IPS DF 6.9 (cell line): ENCODE data around the gene MFSD6L.

Source experiments
- DNase-seq: peaks from one replicate; pipeline ENCODE4 v3.0.0-alpha.2; 2013; ENCODE audit warnings: low read depth, low spot score
- H3K27ac ChIP-seq: one replicate; pipeline ENCODE4 v1.5.1; 2013; ENCODE audit warnings: low read length, control low read depth
- H3K27me3 ChIP-seq: 2 replicates; pipeline ENCODE4 v1.6.1; 2013; ENCODE audit warnings: mild to moderate bottlenecking, low read length; ENCODE audit not compliant: control insufficient read depth, insufficient read depth
- H3K36me3 ChIP-seq: 2 replicates; pipeline ENCODE4 v1.6.1; 2013; ENCODE audit warnings: low read length; ENCODE audit not compliant: control insufficient read depth, insufficient read depth
- H3K4me1 ChIP-seq: 2 replicates; pipeline ENCODE4 v1.6.1; 2013; ENCODE audit warnings: low read length; ENCODE audit not compliant: control insufficient read depth, insufficient read depth
- H3K4me3 ChIP-seq: 2 replicates; pipeline ENCODE4 v1.5.1; 2013; ENCODE audit warnings: mild to moderate bottlenecking, low read length
- H3K9me3 ChIP-seq: 2 replicates; pipeline ENCODE4 v1.6.1; 2013; ENCODE audit warnings: low read length, inconsistent platforms; ENCODE audit not compliant: control insufficient read depth, insufficient read depth
- WGBS: extraction: QIAGEN DNeasy Blood & Tissue Kit; methylation state at CpG from one replicate; pipeline ENCODE4 v1.1.7; 2013; ENCODE audit warnings: mixed read lengths, missing lambda C conversion rate; ENCODE audit not compliant: insufficient read length, insufficient coverage; 5-methylcytosine and 5-hydroxymethylcytosine counted together

The MFSD6L gene

GRCh38 chr17:8836821-8837562 is 37.8 kb upstream of the MFSD6L start:
- H3K9me3 ChIP-seq = no peaks in the 10 kb centered on the region
- no CpG with 5 or more reads among the region's 15 CpGs for WGBS
- H3K36me3 ChIP-seq = no peaks in the 10 kb centered on the region
- DNase-seq = no peak
- H3K27ac ChIP-seq = no peak overlapping the region
- H3K27me3 ChIP-seq = no peaks in the 10 kb centered on the region
- H3K4me3 ChIP-seq = no peak overlapping the region; the same call in 1 of the 2 replicates
- H3K4me1 ChIP-seq = 0 out of 2 replicates have a peak, but pooled peaks cover 1% of the 10 kb centered on the region

DNA sequence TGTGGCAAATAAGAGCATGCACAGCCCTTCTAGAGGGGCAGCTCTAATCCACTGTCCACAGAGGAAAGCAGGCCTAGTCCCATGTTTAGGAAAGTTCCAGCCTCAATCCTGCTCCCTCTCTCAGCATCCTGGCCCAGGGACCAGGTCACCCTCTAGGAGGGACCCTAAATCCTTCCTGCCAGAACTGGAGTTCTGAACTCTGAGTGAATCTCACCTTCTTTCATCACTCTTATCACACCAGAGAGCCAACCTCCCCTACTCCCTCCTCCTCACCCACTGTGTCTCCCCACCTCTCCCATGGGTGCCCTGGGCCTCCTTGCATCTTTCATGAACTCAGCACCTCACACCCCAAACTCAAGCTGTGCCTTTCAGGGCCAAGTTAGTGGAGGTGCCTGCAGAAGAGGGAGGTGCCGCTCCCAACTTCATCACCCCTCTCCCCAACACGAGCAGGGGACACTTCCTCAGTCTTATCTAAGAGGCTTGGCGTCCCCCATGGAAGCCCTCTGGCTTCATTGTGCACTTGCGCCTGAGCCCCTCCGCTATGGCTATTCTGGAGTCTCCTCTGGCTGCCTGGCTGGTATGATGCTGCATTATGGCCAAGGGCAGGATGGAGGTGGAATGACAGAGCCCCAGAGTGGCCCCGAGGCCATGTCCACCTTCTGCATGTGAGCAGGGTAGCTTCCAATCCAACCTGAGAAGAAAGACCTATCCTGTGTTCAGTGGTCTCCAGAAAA is 36.6 kb upstream of the MFSD6L start:
- H3K36me3 ChIP-seq = no peaks in the 10 kb centered on the region
- H3K9me3 ChIP-seq = no peaks in the 10 kb centered on the region
- H3K4me1 ChIP-seq = 0 out of 2 replicates have a peak, but pooled peaks cover 1% of the 10 kb centered on the region
- H3K4me3 ChIP-seq = no peak overlapping the region
- no CpG with 5 or more reads among the region's 6 CpGs for WGBS
- no peak overlapping the region for H3K27ac ChIP-seq
- H3K27me3 ChIP-seq = no peaks in the 10 kb centered on the region
- DNase-seq = no peak

GRCh38 chr17:8835106-8835505 is 35.9 kb upstream of the MFSD6L start:
- WGBS = no CpG with 5 or more reads among the region's 14 CpGs
- H3K27ac ChIP-seq = no peak overlapping the region

DNA sequence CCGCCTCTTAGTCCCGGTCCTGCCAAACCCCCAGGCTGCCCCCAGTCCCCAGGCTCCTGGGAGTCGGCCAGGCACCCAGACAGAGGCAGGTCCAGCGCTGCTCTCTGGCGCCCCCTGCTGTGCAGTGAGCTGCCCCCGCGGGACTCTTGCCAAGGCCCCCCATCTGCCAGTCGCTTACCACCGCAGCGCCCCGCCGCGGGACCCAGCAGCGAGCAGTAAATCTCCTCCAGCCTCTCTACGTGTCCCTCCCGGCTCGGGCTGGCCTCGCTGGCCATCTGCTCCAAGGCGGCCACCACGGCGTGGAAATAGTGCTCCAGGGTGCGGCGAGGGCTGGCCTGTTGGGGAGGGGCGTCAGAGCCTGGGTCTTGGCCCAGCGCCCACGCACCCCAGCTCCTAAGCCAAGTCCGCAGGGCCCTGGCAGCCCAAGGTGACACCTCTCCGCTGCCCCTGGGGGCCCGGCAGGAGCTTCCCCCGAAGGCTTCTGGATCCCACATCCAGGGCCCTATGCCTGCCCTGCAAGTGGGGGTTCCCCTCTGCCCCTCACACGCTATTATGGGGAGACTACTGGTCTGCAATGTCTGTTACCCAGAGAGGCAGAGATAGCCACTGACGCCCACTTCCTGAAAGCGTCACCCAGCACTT is 33.7 kb upstream of the MFSD6L start:
- Histone ChIP-seq H3K4me1 (0 out of 2 replicates have a peak, but pooled peaks cover 1% of the 10 kb centered on the region), H3K9me3 (no peaks in the 10 kb centered on the region), H3K27ac (no peak overlapping the region), H3K36me3 (no peaks in the 10 kb centered on the region), H3K4me3 (no peak overlapping the region), H3K27me3 (no peaks in the 10 kb centered on the region)
- peak; percentile 50 for DNase-seq
- WGBS = no CpG with 5 or more reads among the region's 33 CpGs

More at GRCh38 chr17:8835106-8835505, 35.9 kb upstream of the MFSD6L start:
- Histone ChIP-seq H3K27me3 (no peaks in the 10 kb centered on the region), H3K4me1 (0 out of 2 replicates have a peak, but pooled peaks cover 1% of the 10 kb centered on the region), H3K9me3 (no peaks in the 10 kb centered on the region), H3K36me3 (no peaks in the 10 kb centered on the region), H3K4me3 (no peak overlapping the region; the same call in 1 of the 2 replicates)
- DNase-seq = no peak

GRCh38 chr17:8831234-8831849 is 32.2 kb upstream of the MFSD6L start:
- H3K27me3 ChIP-seq = no peaks in the 10 kb centered on the region
- WGBS = no CpG with 5 or more reads among the region's 7 CpGs
- no peaks in the 10 kb centered on the region for H3K9me3 ChIP-seq
- no peaks in the 10 kb centered on the region for H3K36me3 ChIP-seq
- DNase-seq = no peak
- H3K27ac ChIP-seq = no peak overlapping the region
- H3K4me1 ChIP-seq = no peaks in the 10 kb centered on the region
- no peak overlapping the region for H3K4me3 ChIP-seq

DNA sequence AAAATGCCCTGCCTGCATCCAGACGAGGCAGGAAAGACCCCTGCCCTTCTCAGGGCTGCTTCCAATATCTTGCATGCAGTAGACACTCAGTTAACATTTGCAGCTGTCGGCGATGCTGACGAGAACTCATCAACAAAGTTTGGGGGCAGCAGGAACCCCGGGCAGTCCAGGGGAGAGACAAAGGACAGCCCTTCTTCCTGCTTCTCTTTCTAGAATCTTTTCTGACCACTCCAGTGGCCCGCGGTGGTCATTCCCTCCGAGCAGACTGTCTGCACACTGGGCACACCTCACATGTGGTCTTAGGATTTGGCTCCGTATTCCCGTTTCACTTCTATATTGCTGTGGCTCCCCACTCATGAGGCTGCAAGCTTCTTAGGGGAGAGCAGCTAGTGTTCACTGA is 31.0 kb upstream of the MFSD6L start:
- DNase-seq = no peak
- no peak overlapping the region for H3K4me3 ChIP-seq
- H3K27ac ChIP-seq = no peak overlapping the region
- no peaks in the 10 kb centered on the region for H3K27me3 ChIP-seq
- H3K4me1 ChIP-seq = no peaks in the 10 kb centered on the region
- H3K9me3 ChIP-seq = no peaks in the 10 kb centered on the region
- WGBS = no CpG with 5 or more reads among the region's 10 CpGs
- H3K36me3 ChIP-seq = no peaks in the 10 kb centered on the region

DNA sequence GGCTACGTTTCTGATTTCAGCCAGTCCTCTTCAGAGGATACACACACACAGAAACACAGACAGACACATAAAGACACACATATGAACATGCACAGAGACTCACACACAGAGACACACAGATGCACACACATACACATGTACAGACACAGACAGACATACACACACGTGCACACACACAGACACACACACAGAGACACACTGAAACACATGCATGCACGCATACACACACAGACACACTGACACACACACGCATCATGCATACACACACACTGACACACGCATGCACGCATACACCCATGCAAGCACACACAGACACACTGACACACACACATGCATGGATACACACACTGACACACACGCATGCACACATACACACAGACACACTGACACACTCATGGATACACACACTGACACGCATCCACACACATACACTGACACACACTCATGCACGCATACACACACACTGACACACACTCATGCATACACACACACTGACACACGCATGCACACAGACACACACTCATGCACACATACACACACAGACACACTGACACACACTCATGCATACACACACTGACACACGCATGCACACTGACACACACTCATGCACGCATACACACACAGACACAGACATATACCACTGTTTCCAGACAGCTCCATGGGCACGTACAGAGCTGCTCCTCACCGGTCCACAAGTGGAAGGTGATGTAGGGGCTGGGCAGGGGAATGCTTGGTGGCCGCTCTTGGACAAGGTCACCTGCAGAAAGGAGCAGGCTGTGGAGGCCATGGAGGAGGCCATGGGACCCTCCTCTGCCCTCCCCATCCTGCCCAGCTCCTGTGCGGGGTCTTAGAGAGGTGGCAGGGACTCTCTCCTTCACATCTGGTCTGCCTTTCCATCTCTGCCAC is 30.1 kb upstream of the MFSD6L start:
- no peak overlapping the region for H3K27ac ChIP-seq
- no peaks in the 10 kb centered on the region for H3K36me3 ChIP-seq
- H3K4me3 ChIP-seq = no peak overlapping the region
- no peak for DNase-seq
- WGBS = no CpG with 5 or more reads among the region's 16 CpGs
- H3K4me1 ChIP-seq = no peaks in the 10 kb centered on the region
- H3K27me3 ChIP-seq = no peaks in the 10 kb centered on the region
- no peaks in the 10 kb centered on the region; the same call in 1 of the 2 replicates for H3K9me3 ChIP-seq

- Histone ChIP-seq H3K27me3 (no peaks in the 10 kb centered on the region), H3K36me3 (no peaks in the 10 kb centered on the region), H3K27ac (no peak overlapping the region), H3K4me3 (no peak overlapping the region), H3K9me3 (no peaks in the 10 kb centered on the region; the same call in 1 of the 2 replicates), H3K4me1 (no peaks in the 10 kb centered on the region)
- no peak for DNase-seq
- no CpG with 5 or more reads among the region's 20 CpGs for WGBS
Measured at GRCh38 chr17:8828517-8828875, 29.3 kb upstream of the MFSD6L start.

- no CpG with 5 or more reads among the region's 19 CpGs for WGBS
- Histone ChIP-seq H3K4me1 (no peaks in the 10 kb centered on the region), H3K4me3 (no peak overlapping the region), H3K36me3 (no peaks in the 10 kb centered on the region), H3K9me3 (no peaks in the 10 kb centered on the region; the same call in 1 of the 2 replicates), H3K27me3 (no peaks in the 10 kb centered on the region), H3K27ac (no peak overlapping the region)
- no peak for DNase-seq
Measured at GRCh38 chr17:8826808-8827435, 27.8 kb upstream of the MFSD6L start.
